K562 (cell line): ENCODE data around the gene HLA-E. TPM values are rescaled to one million over a fixed set of nuclear protein-coding genes. Genes with fewer than 3 reads are reported as not detected.

Experiments used
- HCFC1 ChIP-seq: IDR thresholded peaks from 2 replicates; pipeline ENCODE4 v1.6.1; 2012; ENCODE audit warnings: low read depth, low read length, improper control_type of control experiment
- MAFG ChIP-seq: fragments of 450-650 bp; conservative IDR thresholded peaks from 2 replicates; pipeline ENCODE4 v1.6.1; 2016; ENCODE audit warnings: missing genetic modification characterization, missing compliant biosample characterization
- MAZ ChIP-seq, 2 experiments: fragments of 450-650 bp in 1 of 2; sonication (generic) in 1 of 2; formaldehyde crosslinking; IDR thresholded peaks in 1 of 2; conservative IDR thresholded peaks in 1 of 2; 2 replicates each; pipeline versions ENCODE4 v1.4.0 to v1.5.0; 2020; ENCODE audit warnings: mild to moderate bottlenecking in 1 of 2, missing genetic modification reagents in 1 of 2
- MCM7 ChIP-seq, 2 experiments: fragments of 450-650 bp; IDR thresholded peaks; 2 replicates each; pipeline ENCODE4 v1.6.1; 2016 to 2018
- NCOA4 ChIP-seq: fragments of 450-650 bp; IDR thresholded peaks from 2 replicates; pipeline ENCODE4 v1.6.1; 2018; ENCODE audit warnings: mild to moderate bottlenecking; ENCODE audit not compliant: partially characterized antibody
- NFIX ChIP-seq: fragments of 250-450 bp; sonication (Bioruptor Pico); IDR thresholded peaks from 2 replicates; pipeline ENCODE4 v1.4.0; 2020; ENCODE audit warnings: low read depth, mild to moderate bottlenecking, moderate library complexity
- NR4A1 ChIP-seq, 2 experiments: fragments of 250-450 bp in 1 of 2; fragments of 450-650 bp in 1 of 2; sonication (Bioruptor Pico) in 1 of 2; IDR thresholded peaks; 2 replicates each; pipeline versions ENCODE4 v1.4.0 to v1.6.1; 2016 to 2020; ENCODE audit warnings: mild to moderate bottlenecking in 2 of 2, missing compliant biosample characterization in 1 of 2, missing genetic modification characterization in 1 of 2, moderate library complexity in 1 of 2
- POLR2B ChIP-seq: fragments of 450-650 bp; IDR thresholded peaks from 2 replicates; pipeline ENCODE4 v1.6.1; 2018; ENCODE audit warnings: low read depth; ENCODE audit not compliant: partially characterized antibody
- POLR2H ChIP-seq: IDR thresholded peaks from 2 replicates; pipeline ENCODE4 v1.6.1; 2016; ENCODE audit warnings: missing genetic modification characterization, low read depth, mild to moderate bottlenecking, control low read depth, missing compliant biosample characterization, moderate library complexity
- RBFOX2 ChIP-seq: fragments of 200-400 bp; formaldehyde crosslinking; IDR thresholded peaks from 2 replicates; pipeline ENCODE4 v1.6.1; 2017; ENCODE audit warnings: low read depth, mild to moderate bottlenecking, low read length, moderate library complexity
- ZFP30 ChIP-seq: fragments of 250-450 bp; sonication (Bioruptor Pico); IDR thresholded peaks from 2 replicates; pipeline ENCODE4 v1.8.0; 2022; ENCODE audit warnings: moderate library complexity, mild to moderate bottlenecking, inconsistent platforms, borderline replicate concordance
- ZNF586 ChIP-seq: fragments of 450-650 bp; formaldehyde crosslinking; conservative IDR thresholded peaks from 2 replicates; pipeline ENCODE4 v1.4.0; 2020; ENCODE audit warnings: mild to moderate bottlenecking, moderate library complexity
- ZNF707 ChIP-seq: fragments of 250-450 bp; sonication (Bioruptor Pico); conservative IDR thresholded peaks from 2 replicates; pipeline ENCODE4 v1.8.0; 2022; ENCODE audit warnings: inconsistent platforms, mild to moderate bottlenecking, moderate library complexity
- polyA plus RNA-seq, 8 experiments: library from polyadenylated mRNA; depleted of rRNA in 4 of 8; stranded (reverse) in 5 of 8; unstranded in 3 of 8; fragments of >200 nt; fragmentation: Nextera tagmentation in 2 of 8; fragmentation: Illumina TruSeq in 1 of 8; extraction: Ambion mirVana in 2 of 8; extraction: Trizol in 1 of 8; gene quantifications; 2 replicates each; pipeline versions ENCODE4 v1.2.1 to v1.2.3, GENCODE V29; 2011 to 2014; ENCODE audit warnings: inconsistent platforms in 1 of 8, missing spikeins in 1 of 8
- total RNA-seq, 7 experiments: library from RNA; depleted of rRNA in 6 of 7; stranded (reverse); fragments of >200 nt in 6 of 7; fragmentation: Illumina TruSeq in 2 of 7; extraction: Trizol in 2 of 7; gene quantifications; 2 replicates each; pipeline versions ENCODE4 v1.2.1 to v1.2.3, GENCODE V29; 2011 to 2021; ENCODE audit warnings: low replicate concordance in 1 of 7
- TF ChIP-seq, protein P1 (sequence below): fragments of 200-800 bp; sonication (Bioruptor generic); IDR thresholded peaks from 2 replicates; pipeline ENCODE4 v1.6.1; 2016; ENCODE audit warnings: missing genetic modification characterization, missing compliant biosample characterization
- TF ChIP-seq, protein P2 (sequence below): fragments of 200-800 bp; sonication (Bioruptor generic); IDR thresholded peaks from 2 replicates; pipeline ENCODE4 v1.6.1; 2017; ENCODE audit warnings: missing genetic modification characterization, missing compliant biosample characterization
- TF ChIP-seq, protein P3 (sequence below): fragments of 450-650 bp; formaldehyde crosslinking; conservative IDR thresholded peaks from 2 replicates; pipeline ENCODE4 v1.4.0; 2022; ENCODE audit warnings: mild to moderate bottlenecking, missing genetic modification characterization
- TF ChIP-seq, protein P4 (sequence below): fragments of 450-650 bp; IDR thresholded peaks from one replicate; pipeline ENCODE4 v1.6.1; 2018; ENCODE audit warnings: mild to moderate bottlenecking, moderate library complexity; ENCODE audit not compliant: partially characterized antibody

HLA-E gene
- total and polyA plus RNA-seq, 9 of the 15 experiments (the other 6 are each of a cell fraction or from before 2014, with no cell fraction given) = 3.2 to 39.9 (median 26.8) TPM

DNA sequence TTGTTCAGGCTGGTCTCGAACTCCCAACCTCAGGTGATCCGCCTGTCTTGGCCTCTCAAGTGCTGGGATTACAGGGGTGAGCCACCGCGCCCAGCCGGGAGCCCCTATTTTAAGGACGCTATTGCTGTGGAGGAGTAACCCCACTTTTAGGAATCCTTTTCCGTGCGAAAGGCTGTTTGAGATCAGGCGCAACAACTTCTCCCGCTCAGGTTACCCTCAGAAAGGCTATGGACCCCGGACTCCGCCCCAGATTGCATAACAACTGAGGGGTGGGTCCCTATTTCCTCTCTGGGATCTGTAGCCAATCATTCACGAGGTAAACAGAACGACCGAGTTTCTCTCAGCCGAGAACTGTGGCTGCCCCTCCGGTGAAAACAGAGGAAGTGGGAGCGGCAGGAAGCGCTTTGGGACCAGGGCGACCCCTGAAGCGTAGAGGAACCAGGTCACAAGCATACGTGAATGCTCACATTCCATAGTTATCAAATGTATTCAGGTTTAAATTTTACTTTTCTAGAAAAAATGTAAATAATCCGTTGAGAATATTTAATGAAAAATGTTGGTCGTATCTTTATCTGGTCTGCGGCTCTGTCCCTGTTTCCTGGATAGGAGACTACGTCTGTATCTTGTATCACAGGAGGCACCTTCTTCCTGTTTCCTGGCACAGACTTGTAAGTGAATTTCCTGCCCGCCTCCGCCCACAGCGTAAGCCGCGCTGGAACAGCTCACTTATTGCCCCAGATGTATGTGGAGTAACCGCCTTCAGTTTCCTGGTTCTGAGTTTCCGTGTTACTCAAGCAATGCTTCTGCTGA is 26.8 kb downstream of the HLA-E start (continued):
- TF ChIP-seq, protein P1, sequence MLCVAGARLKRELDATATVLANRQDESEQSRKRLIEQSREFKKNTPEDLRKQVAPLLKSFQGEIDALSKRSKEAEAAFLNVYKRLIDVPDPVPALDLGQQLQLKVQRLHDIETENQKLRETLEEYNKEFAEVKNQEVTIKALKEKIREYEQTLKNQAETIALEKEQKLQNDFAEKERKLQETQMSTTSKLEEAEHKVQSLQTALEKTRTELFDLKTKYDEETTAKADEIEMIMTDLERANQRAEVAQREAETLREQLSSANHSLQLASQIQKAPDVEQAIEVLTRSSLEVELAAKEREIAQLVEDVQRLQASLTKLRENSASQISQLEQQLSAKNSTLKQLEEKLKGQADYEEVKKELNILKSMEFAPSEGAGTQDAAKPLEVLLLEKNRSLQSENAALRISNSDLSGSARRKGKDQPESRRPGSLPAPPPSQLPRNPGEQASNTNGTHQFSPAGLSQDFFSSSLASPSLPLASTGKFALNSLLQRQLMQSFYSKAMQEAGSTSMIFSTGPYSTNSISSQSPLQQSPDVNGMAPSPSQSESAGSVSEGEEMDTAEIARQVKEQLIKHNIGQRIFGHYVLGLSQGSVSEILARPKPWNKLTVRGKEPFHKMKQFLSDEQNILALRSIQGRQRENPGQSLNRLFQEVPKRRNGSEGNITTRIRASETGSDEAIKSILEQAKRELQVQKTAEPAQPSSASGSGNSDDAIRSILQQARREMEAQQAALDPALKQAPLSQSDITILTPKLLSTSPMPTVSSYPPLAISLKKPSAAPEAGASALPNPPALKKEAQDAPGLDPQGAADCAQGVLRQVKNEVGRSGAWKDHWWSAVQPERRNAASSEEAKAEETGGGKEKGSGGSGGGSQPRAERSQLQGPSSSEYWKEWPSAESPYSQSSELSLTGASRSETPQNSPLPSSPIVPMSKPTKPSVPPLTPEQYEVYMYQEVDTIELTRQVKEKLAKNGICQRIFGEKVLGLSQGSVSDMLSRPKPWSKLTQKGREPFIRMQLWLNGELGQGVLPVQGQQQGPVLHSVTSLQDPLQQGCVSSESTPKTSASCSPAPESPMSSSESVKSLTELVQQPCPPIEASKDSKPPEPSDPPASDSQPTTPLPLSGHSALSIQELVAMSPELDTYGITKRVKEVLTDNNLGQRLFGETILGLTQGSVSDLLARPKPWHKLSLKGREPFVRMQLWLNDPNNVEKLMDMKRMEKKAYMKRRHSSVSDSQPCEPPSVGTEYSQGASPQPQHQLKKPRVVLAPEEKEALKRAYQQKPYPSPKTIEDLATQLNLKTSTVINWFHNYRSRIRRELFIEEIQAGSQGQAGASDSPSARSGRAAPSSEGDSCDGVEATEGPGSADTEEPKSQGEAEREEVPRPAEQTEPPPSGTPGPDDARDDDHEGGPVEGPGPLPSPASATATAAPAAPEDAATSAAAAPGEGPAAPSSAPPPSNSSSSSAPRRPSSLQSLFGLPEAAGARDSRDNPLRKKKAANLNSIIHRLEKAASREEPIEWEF (CRISPR knock-in tag) = no peak
- no peak for TF ChIP-seq NCOA4
- TF ChIP-seq ZFP30 = no peak
- peak; percentile 84 for TF ChIP-seq RBFOX2
- no peak for TF ChIP-seq ZNF586 (CRISPR knock-in tag)
- TF ChIP-seq MAZ (CRISPR knock-in tag; conservative IDR thresholded peaks at IDR 0.05 in 1 of 2, IDR thresholded peaks at IDR 0.05 in 1 of 2) = peak in 1 of 2 experiments; percentile 77; a peak in 3 of 4 replicates
- no peak for TF ChIP-seq NFIX (CRISPR knock-in tag)
- TF ChIP-seq, protein P2, sequence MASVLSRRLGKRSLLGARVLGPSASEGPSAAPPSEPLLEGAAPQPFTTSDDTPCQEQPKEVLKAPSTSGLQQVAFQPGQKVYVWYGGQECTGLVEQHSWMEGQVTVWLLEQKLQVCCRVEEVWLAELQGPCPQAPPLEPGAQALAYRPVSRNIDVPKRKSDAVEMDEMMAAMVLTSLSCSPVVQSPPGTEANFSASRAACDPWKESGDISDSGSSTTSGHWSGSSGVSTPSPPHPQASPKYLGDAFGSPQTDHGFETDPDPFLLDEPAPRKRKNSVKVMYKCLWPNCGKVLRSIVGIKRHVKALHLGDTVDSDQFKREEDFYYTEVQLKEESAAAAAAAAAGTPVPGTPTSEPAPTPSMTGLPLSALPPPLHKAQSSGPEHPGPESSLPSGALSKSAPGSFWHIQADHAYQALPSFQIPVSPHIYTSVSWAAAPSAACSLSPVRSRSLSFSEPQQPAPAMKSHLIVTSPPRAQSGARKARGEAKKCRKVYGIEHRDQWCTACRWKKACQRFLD (CRISPR knock-in tag) = no peak
- no peak for TF ChIP-seq ZNF707
- no peak; the same call in 1 of the 2 replicates for TF ChIP-seq HCFC1
- TF ChIP-seq MAFG (tag) = no peak
- TF ChIP-seq POLR2H = peak; percentile 98
- peak; percentile 86 for TF ChIP-seq POLR2B
- TF ChIP-seq, protein P3, sequence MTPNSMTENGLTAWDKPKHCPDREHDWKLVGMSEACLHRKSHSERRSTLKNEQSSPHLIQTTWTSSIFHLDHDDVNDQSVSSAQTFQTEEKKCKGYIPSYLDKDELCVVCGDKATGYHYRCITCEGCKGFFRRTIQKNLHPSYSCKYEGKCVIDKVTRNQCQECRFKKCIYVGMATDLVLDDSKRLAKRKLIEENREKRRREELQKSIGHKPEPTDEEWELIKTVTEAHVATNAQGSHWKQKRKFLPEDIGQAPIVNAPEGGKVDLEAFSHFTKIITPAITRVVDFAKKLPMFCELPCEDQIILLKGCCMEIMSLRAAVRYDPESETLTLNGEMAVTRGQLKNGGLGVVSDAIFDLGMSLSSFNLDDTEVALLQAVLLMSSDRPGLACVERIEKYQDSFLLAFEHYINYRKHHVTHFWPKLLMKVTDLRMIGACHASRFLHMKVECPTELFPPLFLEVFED (CRISPR knock-in tag) = no peak
- TF ChIP-seq, protein P4, sequence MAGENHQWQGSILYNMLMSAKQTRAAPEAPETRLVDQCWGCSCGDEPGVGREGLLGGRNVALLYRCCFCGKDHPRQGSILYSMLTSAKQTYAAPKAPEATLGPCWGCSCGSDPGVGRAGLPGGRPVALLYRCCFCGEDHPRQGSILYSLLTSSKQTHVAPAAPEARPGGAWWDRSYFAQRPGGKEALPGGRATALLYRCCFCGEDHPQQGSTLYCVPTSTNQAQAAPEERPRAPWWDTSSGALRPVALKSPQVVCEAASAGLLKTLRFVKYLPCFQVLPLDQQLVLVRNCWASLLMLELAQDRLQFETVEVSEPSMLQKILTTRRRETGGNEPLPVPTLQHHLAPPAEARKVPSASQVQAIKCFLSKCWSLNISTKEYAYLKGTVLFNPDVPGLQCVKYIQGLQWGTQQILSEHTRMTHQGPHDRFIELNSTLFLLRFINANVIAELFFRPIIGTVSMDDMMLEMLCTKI = no peak
- no peak for TF ChIP-seq MCM7 (IDR thresholded peaks at IDR 0.05)
- TF ChIP-seq NR4A1 (CRISPR knock-in tag; IDR thresholded peaks at IDR 0.05) = no peak
- TF ChIP-seq NR4A1 (tag; IDR thresholded peaks at IDR 0.05) = no peak; the same call in 1 of the 2 replicates
